ENCODE results near the gene NSUN4.

Gene NSUN4

DNA sequence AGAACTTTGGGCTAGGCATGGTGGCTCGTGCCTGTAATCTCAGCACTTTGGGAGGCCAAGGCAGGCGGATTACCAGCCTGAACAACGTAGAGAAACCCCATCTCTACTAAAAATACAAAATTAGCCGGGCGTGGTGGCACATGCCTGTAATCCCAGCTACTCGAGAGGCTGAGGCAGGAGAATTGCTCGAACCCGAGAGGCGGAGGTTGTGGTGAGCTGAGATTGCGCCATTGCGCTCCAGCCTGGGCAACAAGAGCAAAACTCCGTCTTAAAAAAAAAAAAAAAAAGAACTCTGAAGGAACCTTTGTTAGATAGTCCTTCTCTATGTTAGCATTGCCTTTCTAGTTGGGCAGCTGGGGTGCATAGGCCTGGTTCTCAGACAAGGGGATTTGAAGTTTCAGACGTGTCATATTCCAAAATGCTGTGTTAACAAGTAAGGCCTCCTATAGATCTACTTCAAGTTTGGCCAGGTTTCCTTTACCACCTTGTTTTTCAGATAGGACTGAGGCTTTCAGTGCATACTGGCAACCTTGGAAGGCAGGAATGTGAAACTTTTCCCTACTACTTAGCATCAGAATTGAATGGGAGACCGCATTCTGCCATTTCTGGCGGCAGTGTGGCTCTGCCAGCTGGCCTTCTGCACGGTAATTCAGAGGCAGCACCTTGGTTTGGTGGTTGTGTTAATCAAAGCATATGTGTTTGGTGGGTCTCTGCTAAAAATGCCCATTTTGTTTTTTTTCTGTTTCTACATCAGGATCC lies 31.0 kb upstream of the NSUN4 start:
- peak in 1 of 2 experiments; percentile 65 for DNase-seq (ENCODE audit: low read depth in 1 of 2, low spot score in 1 of 2)
- no peak overlapping the region for H3K4me3 ChIP-seq (replicated peaks; ENCODE audit: insufficient read depth, low read length)
- no peaks in the 10 kb centered on the region for H3K27me3 ChIP-seq (ENCODE audit: insufficient read depth, poor library complexity, severe bottlenecking)
- H3K27ac ChIP-seq (replicated peaks) = no peak overlapping the region; the same call in 1 of the 2 replicates
- TF ChIP-seq SPI1 (IDR thresholded peaks at IDR 0.05; ENCODE audit: borderline replicate concordance, low read depth) (no peak), GABPA (IDR thresholded peaks at IDR 0.05; ENCODE audit: low read depth) (no peak), POLR2AphosphoS5 (IDR thresholded peaks at IDR 0.05; ENCODE audit: low read depth) (no peak)
- TF ChIP-seq, protein P1, sequence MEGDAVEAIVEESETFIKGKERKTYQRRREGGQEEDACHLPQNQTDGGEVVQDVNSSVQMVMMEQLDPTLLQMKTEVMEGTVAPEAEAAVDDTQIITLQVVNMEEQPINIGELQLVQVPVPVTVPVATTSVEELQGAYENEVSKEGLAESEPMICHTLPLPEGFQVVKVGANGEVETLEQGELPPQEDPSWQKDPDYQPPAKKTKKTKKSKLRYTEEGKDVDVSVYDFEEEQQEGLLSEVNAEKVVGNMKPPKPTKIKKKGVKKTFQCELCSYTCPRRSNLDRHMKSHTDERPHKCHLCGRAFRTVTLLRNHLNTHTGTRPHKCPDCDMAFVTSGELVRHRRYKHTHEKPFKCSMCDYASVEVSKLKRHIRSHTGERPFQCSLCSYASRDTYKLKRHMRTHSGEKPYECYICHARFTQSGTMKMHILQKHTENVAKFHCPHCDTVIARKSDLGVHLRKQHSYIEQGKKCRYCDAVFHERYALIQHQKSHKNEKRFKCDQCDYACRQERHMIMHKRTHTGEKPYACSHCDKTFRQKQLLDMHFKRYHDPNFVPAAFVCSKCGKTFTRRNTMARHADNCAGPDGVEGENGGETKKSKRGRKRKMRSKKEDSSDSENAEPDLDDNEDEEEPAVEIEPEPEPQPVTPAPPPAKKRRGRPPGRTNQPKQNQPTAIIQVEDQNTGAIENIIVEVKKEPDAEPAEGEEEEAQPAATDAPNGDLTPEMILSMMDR (IDR thresholded peaks at IDR 0.05; ENCODE audit: insufficient read depth, low read length) = no peak
- TF ChIP-seq, protein P2, sequence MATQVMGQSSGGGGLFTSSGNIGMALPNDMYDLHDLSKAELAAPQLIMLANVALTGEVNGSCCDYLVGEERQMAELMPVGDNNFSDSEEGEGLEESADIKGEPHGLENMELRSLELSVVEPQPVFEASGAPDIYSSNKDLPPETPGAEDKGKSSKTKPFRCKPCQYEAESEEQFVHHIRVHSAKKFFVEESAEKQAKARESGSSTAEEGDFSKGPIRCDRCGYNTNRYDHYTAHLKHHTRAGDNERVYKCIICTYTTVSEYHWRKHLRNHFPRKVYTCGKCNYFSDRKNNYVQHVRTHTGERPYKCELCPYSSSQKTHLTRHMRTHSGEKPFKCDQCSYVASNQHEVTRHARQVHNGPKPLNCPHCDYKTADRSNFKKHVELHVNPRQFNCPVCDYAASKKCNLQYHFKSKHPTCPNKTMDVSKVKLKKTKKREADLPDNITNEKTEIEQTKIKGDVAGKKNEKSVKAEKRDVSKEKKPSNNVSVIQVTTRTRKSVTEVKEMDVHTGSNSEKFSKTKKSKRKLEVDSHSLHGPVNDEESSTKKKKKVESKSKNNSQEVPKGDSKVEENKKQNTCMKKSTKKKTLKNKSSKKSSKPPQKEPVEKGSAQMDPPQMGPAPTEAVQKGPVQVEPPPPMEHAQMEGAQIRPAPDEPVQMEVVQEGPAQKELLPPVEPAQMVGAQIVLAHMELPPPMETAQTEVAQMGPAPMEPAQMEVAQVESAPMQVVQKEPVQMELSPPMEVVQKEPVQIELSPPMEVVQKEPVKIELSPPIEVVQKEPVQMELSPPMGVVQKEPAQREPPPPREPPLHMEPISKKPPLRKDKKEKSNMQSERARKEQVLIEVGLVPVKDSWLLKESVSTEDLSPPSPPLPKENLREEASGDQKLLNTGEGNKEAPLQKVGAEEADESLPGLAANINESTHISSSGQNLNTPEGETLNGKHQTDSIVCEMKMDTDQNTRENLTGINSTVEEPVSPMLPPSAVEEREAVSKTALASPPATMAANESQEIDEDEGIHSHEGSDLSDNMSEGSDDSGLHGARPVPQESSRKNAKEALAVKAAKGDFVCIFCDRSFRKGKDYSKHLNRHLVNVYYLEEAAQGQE (IDR thresholded peaks at IDR 0.05; ENCODE audit: insufficient replicate concordance, low read depth) = no peak

DNA sequence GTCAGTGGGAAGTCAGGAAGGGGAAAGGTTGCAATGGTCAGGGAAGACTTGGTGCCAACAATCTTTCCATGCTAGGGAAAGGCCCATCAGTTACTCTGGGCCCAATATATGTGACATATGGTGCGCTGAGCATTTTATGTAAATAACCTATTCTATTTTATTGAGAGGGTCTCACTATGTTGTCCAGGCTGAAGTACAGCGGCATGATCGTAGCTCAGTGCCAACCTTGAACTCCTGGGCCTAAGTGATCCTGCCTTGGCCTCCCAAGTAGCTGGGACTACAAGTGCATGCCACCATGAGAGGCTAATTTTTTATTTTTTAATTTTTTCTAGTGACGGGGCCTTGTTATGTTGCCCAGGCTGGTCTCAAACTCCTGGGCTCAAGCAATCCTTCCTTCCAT lies 30.3 kb upstream of the NSUN4 start:
- H3K27me3 ChIP-seq (ENCODE audit: insufficient read depth, poor library complexity, severe bottlenecking) = no peaks in the 10 kb centered on the region
- H3K4me3 ChIP-seq (replicated peaks; ENCODE audit: insufficient read depth, low read length) = no peak overlapping the region
- no peak overlapping the region for H3K27ac ChIP-seq (replicated peaks)
- TF ChIP-seq POLR2AphosphoS5 (IDR thresholded peaks at IDR 0.05; ENCODE audit: low read depth) (no peak), SPI1 (IDR thresholded peaks at IDR 0.05; ENCODE audit: borderline replicate concordance, low read depth) (no peak), GABPA (IDR thresholded peaks at IDR 0.05; ENCODE audit: low read depth) (no peak)
- TF ChIP-seq, protein P2 (IDR thresholded peaks at IDR 0.05; ENCODE audit: insufficient replicate concordance, low read depth) = no peak
- TF ChIP-seq, protein P1 (IDR thresholded peaks at IDR 0.05; ENCODE audit: insufficient read depth, low read length) = no peak
- DNase-seq (ENCODE audit: low read depth in 1 of 2, low spot score in 1 of 2) = no peak

DNA sequence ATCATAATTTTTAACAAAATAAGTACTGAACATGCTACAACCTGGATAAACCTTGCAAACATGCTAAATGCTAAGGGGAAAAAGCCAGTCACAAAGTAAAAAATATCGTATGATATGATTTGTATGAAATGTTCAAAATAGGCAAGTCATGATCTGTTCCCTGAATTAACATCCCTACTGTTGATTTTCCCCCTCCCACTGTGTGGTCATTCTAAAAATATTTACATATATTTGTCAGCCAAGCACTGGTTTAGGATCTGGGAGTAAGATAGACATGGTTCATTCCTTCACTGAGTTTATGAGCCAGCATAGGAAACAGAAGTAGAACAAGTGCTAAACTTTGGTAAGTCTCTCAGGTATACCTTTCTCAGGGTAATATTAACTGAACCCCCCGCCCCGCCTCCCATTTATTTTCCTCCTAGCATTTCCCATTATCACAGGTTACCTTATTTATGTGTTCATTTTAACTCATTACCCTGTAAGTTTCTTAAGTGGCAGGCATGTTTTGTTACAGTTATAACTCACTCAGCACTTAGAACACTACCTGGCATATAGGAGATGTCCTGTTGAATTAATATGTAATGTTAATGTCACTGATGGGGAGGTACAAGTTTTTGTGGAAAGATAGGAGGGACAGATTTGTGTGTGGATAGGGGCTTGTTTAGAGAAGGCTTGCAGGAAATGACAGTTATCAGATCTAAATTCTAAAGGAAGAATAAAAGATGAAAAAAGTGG lies 24.8 kb upstream of the NSUN4 start:
- no peak overlapping the region for H3K27ac ChIP-seq (replicated peaks)
- TF ChIP-seq SPI1 (IDR thresholded peaks at IDR 0.05; ENCODE audit: borderline replicate concordance, low read depth) = no peak
- TF ChIP-seq POLR2AphosphoS5 (IDR thresholded peaks at IDR 0.05; ENCODE audit: low read depth) = no peak
- TF ChIP-seq, protein P1 (IDR thresholded peaks at IDR 0.05; ENCODE audit: insufficient read depth, low read length) = no peak
- TF ChIP-seq GABPA (IDR thresholded peaks at IDR 0.05; ENCODE audit: low read depth) = no peak
- TF ChIP-seq, protein P2 (IDR thresholded peaks at IDR 0.05; ENCODE audit: insufficient replicate concordance, low read depth) = no peak

More for the DNA sequence above, 24.8 kb upstream of the NSUN4 start:
- Histone ChIP-seq H3K27me3 (ENCODE audit: insufficient read depth, poor library complexity, severe bottlenecking) (no peaks in the 10 kb centered on the region), H3K4me3 (replicated peaks; ENCODE audit: insufficient read depth, low read length) (no peak overlapping the region)
- no peak for DNase-seq (ENCODE audit: low read depth in 1 of 2, low spot score in 1 of 2)
